Colonic mucosa (tissue), 4 donors: ENCODE measurements around the gene TSTD1. TPM values are rescaled to one million over a fixed set of nuclear protein-coding genes. Genes with fewer than 3 reads are reported as not detected.

ENCODE experiments used
- DNase-seq: peaks from one replicate; pipeline ENCODE4 v3.0.0-alpha.2; 2020
- H3K27ac ChIP-seq: fragments of 200-600 bp; one replicate; pipeline ENCODE4 v1.8.0; 2021
- H3K27me3 ChIP-seq: fragments of 200-600 bp; one replicate; pipeline ENCODE4 v1.8.0; 2021
- H3K36me3 ChIP-seq: fragments of 200-600 bp; one replicate; pipeline ENCODE4 v1.8.0; 2021
- H3K4me1 ChIP-seq: fragments of 200-600 bp; one replicate; pipeline ENCODE4 v1.8.0; 2021; ENCODE audit warnings: mild to moderate bottlenecking
- H3K4me3 ChIP-seq: fragments of 200-600 bp; one replicate; pipeline ENCODE4 v1.8.0; 2021
- H3K9ac ChIP-seq, 2 donors: one replicate each; pipeline ENCODE4 v1.7.0; 2013; ENCODE audit warnings: control low read depth in 2 of 2, low read depth in 2 of 2, low read length in 2 of 2
- H3K9me3 ChIP-seq: fragments of 200-600 bp; one replicate; pipeline ENCODE4 v1.8.0; 2021
- intact Hi-C: fragments of 100-400 bp; cut with DNase I; formaldehyde crosslinking; loops from one replicate; pipeline ENCODE4 v1.14.1; 2022
- total RNA-seq, 2 donors: library from RNA; stranded (reverse); fragmentation: NEBNext Ultra II Directional in 1 of 2; extraction: Animal tissue kit (Norgen Biotek cat#: 25700) in 1 of 2; gene quantifications; one replicate each; pipeline ENCODE4 v1.2.1, GENCODE V29; 2021
- TF ChIP-seq, protein P1 (sequence below): fragments of 200-600 bp; IDR thresholded peaks from one replicate; pipeline ENCODE4 v1.8.0; 2022; ENCODE audit warnings: antibody characterized with exemption, mild to moderate bottlenecking
- donor health status: healthy.
- donor health status: DM: no; HTN: no; CAD: no.
- donor health status: DM: no; HTN: no; CAD: no.

The TSTD1 gene
- total RNA-seq, 2 donors from 2014 or later = 74.7 to 87.8 TPM

DNA sequence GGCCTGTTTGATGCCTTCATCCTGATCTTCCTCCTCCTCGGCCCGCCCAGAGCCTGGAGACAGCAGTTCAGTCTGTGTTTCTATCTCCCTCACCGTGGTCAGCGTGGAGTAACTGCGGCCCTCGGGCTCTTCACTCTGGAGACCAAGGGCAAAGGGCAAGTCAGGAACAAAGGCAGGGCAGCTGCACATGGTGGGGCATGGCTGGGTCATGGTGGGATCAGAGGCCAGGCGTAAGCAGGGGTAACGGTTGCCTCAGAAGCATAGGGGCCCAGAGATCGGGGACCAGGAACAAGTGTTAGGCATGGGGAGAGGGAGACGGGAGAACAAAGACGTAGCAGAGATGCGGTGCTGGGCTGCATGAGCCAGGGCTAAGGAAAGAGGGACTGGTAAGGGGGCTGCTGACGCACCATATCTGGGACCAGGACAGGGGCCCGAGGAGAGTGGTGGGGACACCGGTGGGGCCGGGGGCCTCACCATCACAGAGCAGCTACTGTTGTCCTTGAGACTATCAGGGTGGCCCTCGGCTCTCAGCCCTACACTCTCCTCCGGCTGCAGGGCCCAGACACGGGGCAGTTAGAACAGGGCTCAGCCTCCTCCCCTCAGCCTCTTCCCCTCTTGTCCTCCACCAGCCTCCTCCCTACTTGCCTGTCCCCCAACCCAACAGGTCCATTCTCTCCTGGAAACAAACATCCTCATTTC, 34.1 kb upstream of the TSTD1 start:
- H3K4me1 ChIP-seq = no peaks in the 10 kb centered on the region
- intact Hi-C loops = no loop called here
- H3K27ac ChIP-seq = no peak overlapping the region
- no peak overlapping the region for H3K9ac ChIP-seq
- DNase-seq = no peak
- no peaks in the 10 kb centered on the region for H3K27me3 ChIP-seq
- H3K36me3 ChIP-seq = no peaks in the 10 kb centered on the region
- H3K4me3 ChIP-seq = no peak overlapping the region
- TF ChIP-seq, protein P1, sequence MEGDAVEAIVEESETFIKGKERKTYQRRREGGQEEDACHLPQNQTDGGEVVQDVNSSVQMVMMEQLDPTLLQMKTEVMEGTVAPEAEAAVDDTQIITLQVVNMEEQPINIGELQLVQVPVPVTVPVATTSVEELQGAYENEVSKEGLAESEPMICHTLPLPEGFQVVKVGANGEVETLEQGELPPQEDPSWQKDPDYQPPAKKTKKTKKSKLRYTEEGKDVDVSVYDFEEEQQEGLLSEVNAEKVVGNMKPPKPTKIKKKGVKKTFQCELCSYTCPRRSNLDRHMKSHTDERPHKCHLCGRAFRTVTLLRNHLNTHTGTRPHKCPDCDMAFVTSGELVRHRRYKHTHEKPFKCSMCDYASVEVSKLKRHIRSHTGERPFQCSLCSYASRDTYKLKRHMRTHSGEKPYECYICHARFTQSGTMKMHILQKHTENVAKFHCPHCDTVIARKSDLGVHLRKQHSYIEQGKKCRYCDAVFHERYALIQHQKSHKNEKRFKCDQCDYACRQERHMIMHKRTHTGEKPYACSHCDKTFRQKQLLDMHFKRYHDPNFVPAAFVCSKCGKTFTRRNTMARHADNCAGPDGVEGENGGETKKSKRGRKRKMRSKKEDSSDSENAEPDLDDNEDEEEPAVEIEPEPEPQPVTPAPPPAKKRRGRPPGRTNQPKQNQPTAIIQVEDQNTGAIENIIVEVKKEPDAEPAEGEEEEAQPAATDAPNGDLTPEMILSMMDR = no peak
- H3K9me3 ChIP-seq = no peaks in the 10 kb centered on the region

DNA sequence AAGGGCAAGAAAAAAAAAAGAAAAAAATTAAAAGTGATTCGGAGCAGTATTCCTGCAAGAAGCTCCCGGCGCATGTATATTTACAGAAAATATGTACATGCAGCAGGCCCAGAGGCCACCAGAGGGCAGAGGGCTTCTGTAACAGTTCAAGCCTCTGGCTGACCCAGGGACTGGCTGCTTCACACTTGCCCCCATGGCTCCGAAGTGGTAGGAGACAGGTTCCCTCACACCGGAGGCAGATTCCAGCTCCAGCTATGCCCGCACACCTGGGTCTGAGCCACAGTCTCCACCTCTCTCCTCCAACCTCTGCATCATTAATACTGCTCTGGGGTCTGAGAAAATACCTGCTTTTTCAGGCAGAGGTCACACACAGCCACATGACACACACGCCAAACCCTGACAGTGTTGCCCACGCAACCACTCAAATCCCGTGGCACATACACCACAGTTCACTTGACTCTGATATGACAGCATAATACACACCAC, 33.2 kb upstream of the TSTD1 start:
- intact Hi-C loops = no loop called here
- H3K27me3 ChIP-seq = no peaks in the 10 kb centered on the region
- no peak overlapping the region for H3K27ac ChIP-seq
- H3K36me3 ChIP-seq = no peaks in the 10 kb centered on the region
- DNase-seq = peak; percentile 55
- no peak overlapping the region for H3K9ac ChIP-seq
- no peaks in the 10 kb centered on the region for H3K9me3 ChIP-seq
- no peaks in the 10 kb centered on the region for H3K4me1 ChIP-seq
- H3K4me3 ChIP-seq = no peak overlapping the region
- TF ChIP-seq, protein P1 = peak; percentile 41

DNA sequence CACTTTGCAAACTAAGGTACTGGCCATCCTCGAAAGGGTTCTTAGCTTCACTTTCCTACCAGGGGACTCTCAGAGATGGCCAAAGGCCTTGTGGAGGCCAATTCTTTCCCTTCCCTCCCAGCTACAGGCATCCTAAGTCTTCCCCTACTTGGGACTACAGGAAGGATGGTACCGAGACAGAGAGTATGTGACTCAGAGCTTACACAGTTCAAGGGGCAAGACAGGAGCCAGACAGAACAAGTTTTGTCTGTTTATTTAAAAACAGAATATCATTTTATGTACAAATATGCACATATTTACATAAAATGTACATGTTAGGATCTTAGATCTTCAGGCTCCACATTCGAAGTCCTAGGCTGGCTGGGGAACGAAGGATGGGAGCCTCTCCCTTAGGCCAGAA, 32.0 kb upstream of the TSTD1 start:
- Histone ChIP-seq H3K9me3 (no peaks in the 10 kb centered on the region), H3K4me3 (no peak overlapping the region), H3K9ac (no peak overlapping the region), H3K27me3 (no peaks in the 10 kb centered on the region), H3K27ac (no peak overlapping the region), H3K36me3 (no peaks in the 10 kb centered on the region), H3K4me1 (no peaks in the 10 kb centered on the region)
- DNase-seq = no peak
- intact Hi-C loops = no loop called here
- TF ChIP-seq, protein P1 = no peak

DNA sequence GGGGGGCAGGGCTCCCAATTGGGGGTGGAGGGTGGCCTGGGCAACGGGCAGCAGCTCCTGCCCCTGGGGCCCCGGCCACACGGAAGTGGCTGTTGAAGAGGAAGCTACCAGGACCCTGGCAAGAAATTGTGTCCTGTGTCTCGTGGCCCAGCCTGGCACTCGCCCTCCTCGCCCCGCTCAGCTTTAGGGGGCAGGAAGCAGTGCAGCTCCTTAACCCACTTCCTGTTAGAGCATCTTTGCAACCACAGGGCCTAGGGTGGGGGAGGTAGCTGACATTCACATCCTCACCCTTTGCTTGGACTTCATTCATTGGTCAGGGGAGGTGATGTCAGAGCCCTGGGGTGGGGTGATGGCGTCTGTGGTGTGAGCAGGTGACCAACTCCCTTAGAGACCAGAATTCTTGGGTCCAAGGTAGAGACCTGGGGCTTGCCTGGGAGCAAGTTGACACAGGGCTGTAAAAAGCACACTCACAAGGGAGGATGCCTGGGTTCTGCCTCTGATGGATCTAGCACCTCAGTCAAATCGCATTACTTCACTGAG, 31.0 kb upstream of the TSTD1 start, which contains the start of gene ARHGAP30:
ARHGAP30 (minus strand) TSS at position 161 of the 540 bp plus-strand sequence. CDS start 267 bp downstream, outside the sequence.
- H3K4me3 ChIP-seq = peak within 1 kb of the TSS; percentile 33
- peak within 1 kb of the TSS; percentile 26 to 58 for H3K9ac ChIP-seq
- peak; percentile 72 for DNase-seq
- H3K27ac ChIP-seq = peak within 1 kb of the TSS; percentile 82
- no peaks in the 10 kb centered on the region for H3K9me3 ChIP-seq
- intact Hi-C loops = no loop called here
- no peaks in the 10 kb centered on the region for H3K4me1 ChIP-seq
- TF ChIP-seq, protein P1 = no peak
- no peaks in the 10 kb centered on the region for H3K27me3 ChIP-seq
- H3K36me3 ChIP-seq = no peaks in the 10 kb centered on the region

DNA sequence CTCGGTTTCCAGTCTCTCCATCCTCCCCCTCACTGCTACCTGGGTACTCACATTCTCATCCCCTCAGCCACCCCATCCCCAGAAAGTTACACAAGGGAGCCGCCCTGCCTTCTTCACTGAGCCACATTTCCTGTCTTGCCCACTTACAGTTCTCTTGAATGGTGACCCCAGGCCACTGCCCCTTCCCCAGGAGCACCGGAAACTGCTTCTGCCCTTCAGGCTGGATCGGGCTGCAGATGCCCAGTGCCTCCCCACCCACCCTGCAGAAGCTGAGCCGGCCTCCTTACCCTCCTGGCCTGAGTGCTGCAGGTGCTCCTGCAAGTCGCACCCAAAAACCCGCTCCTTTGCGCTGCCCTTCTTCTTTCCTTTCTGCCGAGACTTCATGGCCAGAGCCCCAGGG, 30.5 kb upstream of the TSTD1 start:
- no peaks in the 10 kb centered on the region for H3K4me1 ChIP-seq
- H3K9ac ChIP-seq = peak overlapping the region; percentile 26 to 58
- no peaks in the 10 kb centered on the region for H3K9me3 ChIP-seq
- intact Hi-C loops = no loop called here
- H3K36me3 ChIP-seq = no peaks in the 10 kb centered on the region
- TF ChIP-seq, protein P1 = no peak
- DNase-seq = no peak
- H3K27ac ChIP-seq = peak overlapping the region; percentile 82
- H3K27me3 ChIP-seq = no peaks in the 10 kb centered on the region
- H3K4me3 ChIP-seq = peak overlapping the region; percentile 33
